MM.1S (cell line): ENCODE measurements around the gene TNRC6C.

Experiments
- EZH2 ChIP-seq: fragments of 300-600 bp; sonication (generic); optimal IDR thresholded peaks from 2 replicates; pipeline ENCODE3; 2017; ENCODE audit warnings: low read depth, mild to moderate bottlenecking, antibody characterized with exemption, low read length, mixed read lengths
- EZH2phosphoT487 ChIP-seq: fragments of 300-600 bp; sonication (generic); IDR thresholded peaks from 2 replicates; pipeline ENCODE4 v1.6.1; 2018; ENCODE audit warnings: antibody characterized with exemption, low read length
- TF ChIP-seq, protein P1 (sequence below): fragments of 300-600 bp; sonication (generic); IDR thresholded peaks from 2 replicates; pipeline ENCODE4 v1.5.1; 2016; ENCODE audit warnings: antibody characterized with exemption, low read length, mixed read lengths

DNA sequence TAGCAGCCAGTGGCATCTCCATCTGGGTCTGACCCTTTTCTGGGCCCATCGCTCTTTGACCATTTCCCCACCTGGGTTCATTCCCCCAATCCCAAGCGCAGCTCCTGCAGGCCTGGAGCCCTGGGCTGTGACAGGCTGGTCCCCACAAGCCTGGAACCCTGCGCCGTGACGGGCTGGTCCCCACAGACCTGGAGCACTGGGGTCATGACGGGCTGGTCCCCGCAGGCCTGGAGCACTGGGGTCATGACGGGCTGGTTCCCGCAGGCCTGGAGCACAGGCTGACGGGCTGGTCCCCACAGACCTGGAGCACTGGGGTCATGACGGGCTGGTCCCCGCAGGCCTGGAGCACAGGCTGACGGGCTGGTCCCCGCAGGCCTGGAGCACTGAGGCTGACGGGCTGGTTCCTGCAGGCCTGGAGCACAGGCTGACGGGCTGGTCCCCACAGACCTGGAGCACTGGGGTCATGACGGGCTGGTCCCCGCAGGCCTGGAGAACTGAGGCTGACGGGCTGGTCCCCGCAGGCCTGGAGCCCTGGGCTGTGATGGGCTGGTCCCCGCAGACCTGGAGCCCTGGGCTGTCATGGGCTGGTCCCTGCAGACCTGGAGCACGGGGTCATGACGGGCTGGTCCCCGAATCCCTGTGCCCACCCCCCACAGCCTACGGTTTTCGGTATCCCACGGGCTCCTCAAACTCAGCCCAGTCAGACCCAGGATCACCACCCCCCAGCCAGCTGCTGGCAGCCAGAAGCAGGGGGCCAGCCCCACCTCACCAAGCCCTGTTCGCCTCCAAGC, 153.4 kb downstream of the TNRC6C start:
- TF ChIP-seq, protein P1, sequence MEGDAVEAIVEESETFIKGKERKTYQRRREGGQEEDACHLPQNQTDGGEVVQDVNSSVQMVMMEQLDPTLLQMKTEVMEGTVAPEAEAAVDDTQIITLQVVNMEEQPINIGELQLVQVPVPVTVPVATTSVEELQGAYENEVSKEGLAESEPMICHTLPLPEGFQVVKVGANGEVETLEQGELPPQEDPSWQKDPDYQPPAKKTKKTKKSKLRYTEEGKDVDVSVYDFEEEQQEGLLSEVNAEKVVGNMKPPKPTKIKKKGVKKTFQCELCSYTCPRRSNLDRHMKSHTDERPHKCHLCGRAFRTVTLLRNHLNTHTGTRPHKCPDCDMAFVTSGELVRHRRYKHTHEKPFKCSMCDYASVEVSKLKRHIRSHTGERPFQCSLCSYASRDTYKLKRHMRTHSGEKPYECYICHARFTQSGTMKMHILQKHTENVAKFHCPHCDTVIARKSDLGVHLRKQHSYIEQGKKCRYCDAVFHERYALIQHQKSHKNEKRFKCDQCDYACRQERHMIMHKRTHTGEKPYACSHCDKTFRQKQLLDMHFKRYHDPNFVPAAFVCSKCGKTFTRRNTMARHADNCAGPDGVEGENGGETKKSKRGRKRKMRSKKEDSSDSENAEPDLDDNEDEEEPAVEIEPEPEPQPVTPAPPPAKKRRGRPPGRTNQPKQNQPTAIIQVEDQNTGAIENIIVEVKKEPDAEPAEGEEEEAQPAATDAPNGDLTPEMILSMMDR, result no peak
- TF ChIP-seq EZH2 (no peak), EZH2phosphoT487 (no peak)
